Natural killer cell (primary cell): ENCODE measurements around the gene MTUS2. TPM values are rescaled to one million over a fixed set of nuclear protein-coding genes. Genes with fewer than 3 reads are reported as not detected.

Experiments
- ATAC-seq, 3 donors: fragments of 150-1000 bp in 2 of 3; fragments of 200-7000 bp in 1 of 3; cut with Tn5 transposase; 1 replicate in 1 of 3; 2 replicates in 2 of 3; pipeline ENCODE4 v1.10.0; 2021; ENCODE audit warnings: mild to moderate bottlenecking in 2 of 3, moderate library complexity in 2 of 3
- DNase-seq, 2 donors: peaks; one replicate each; pipeline versions ENCODE4 v3.0.0 to v3.0.0-alpha.2; 2013 to 2021; ENCODE audit warnings: mixed read lengths in 1 of 2
- H3K27ac ChIP-seq: one replicate; pipeline ENCODE4 v1.5.1; 2013; ENCODE audit warnings: mild to moderate bottlenecking, low read length
- H3K27me3 ChIP-seq: one replicate; pipeline ENCODE4 v1.6.1; 2013; ENCODE audit warnings: low read length; ENCODE audit not compliant: control insufficient read depth, insufficient read depth
- H3K36me3 ChIP-seq: one replicate; pipeline ENCODE4 v1.6.1; 2013; ENCODE audit warnings: low read length; ENCODE audit not compliant: control insufficient read depth, insufficient read depth
- H3K4me1 ChIP-seq: one replicate; pipeline ENCODE4 v1.6.1; 2013; ENCODE audit warnings: low read length; ENCODE audit not compliant: control insufficient read depth, insufficient read depth
- H3K4me3 ChIP-seq: one replicate; pipeline ENCODE4 v1.5.1; 2013; ENCODE audit warnings: low read length
- H3K9me3 ChIP-seq: one replicate; pipeline ENCODE4 v1.6.1; 2013; ENCODE audit warnings: low read length; ENCODE audit not compliant: control insufficient read depth, insufficient read depth
- H3K27ac Mint-ChIP-seq, 2 donors: one replicate each; pipeline ENCODE4 v1.8.0; 2022; ENCODE audit warnings: mild to moderate bottlenecking in 2 of 2, mixed read lengths in 2 of 2, moderate library complexity in 1 of 2
- H3K27me3 Mint-ChIP-seq, 2 donors: one replicate each; pipeline ENCODE4 v1.8.0; 2022; ENCODE audit warnings: low read depth in 2 of 2, mixed read lengths in 2 of 2
- H3K36me3 Mint-ChIP-seq: one replicate; pipeline ENCODE4 v1.8.0; 2022; ENCODE audit warnings: mixed read lengths
- H3K4me1 Mint-ChIP-seq, 2 donors: one replicate each; pipeline ENCODE4 v1.8.0; 2022; ENCODE audit warnings: mixed read lengths in 2 of 2
- H3K4me3 Mint-ChIP-seq: one replicate; pipeline ENCODE4 v1.8.0; 2022; ENCODE audit warnings: mild to moderate bottlenecking, moderate library complexity, mixed read lengths
- H3K9me3 Mint-ChIP-seq, 2 donors: one replicate each; pipeline ENCODE4 v1.8.0; 2022; ENCODE audit warnings: mixed read lengths in 2 of 2
- WGBS: methylation state at CpG from one replicate; pipeline ENCODE4 v1.1.7; 2013; ENCODE audit warnings: missing lambda C conversion rate; ENCODE audit not compliant: insufficient coverage; 5-methylcytosine and 5-hydroxymethylcytosine counted together
- intact Hi-C: fragments of 100-400 bp; cut with micrococcal nuclease; formaldehyde crosslinking; loops from one replicate; pipeline ENCODE4 v1.14.2; 2022
- total RNA-seq, 4 donors: library from RNA; stranded (reverse); fragments of 120-200 nt in 1 of 4; gene quantifications; one replicate each; pipeline versions ENCODE4 v1.2.3 to v1.2.4, GENCODE V29; 2013 to 2022
- TF ChIP-seq, protein P1 (sequence below): fragments of 200-600 bp; IDR thresholded peaks from one replicate; pipeline ENCODE4 v1.8.0; 2022; ENCODE audit warnings: antibody characterized with exemption

The MTUS2 gene
- total RNA-seq, 3 donors from 2014 or later (not counting 1 experiment from before 2014, with no cell fraction given): not detected

DNA sequence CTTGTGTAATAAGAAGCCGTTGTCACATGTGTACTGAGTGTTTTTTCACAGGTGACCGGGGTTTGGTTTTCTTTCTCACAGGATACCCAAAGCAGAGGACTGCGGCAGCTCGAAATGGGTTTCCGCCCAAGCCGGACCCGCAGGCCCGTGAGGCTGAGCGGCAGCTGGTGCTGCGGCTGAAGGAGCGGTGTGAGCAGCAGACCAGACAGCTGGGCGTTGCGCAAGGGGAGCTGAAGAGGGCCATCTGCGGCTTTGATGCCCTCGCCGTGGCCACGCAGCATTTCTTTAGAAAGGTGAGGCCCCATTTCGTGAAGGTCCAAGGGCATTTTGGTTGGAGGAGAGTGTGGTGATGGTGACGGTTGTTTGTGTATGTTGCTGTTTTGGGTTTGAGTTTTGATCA, 539.0 kb downstream of the MTUS2 start:
- TF ChIP-seq, protein P1, sequence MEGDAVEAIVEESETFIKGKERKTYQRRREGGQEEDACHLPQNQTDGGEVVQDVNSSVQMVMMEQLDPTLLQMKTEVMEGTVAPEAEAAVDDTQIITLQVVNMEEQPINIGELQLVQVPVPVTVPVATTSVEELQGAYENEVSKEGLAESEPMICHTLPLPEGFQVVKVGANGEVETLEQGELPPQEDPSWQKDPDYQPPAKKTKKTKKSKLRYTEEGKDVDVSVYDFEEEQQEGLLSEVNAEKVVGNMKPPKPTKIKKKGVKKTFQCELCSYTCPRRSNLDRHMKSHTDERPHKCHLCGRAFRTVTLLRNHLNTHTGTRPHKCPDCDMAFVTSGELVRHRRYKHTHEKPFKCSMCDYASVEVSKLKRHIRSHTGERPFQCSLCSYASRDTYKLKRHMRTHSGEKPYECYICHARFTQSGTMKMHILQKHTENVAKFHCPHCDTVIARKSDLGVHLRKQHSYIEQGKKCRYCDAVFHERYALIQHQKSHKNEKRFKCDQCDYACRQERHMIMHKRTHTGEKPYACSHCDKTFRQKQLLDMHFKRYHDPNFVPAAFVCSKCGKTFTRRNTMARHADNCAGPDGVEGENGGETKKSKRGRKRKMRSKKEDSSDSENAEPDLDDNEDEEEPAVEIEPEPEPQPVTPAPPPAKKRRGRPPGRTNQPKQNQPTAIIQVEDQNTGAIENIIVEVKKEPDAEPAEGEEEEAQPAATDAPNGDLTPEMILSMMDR: no peak
- H3K4me3 Mint-ChIP-seq: no peak overlapping the region
- intact Hi-C loops: no loop called here
- no peaks in the 10 kb centered on the region for H3K27me3 ChIP-seq
- WGBS: 93% methylated on average over 19 of the region's 19 CpGs
- no peaks in the 10 kb centered on the region for H3K9me3 Mint-ChIP-seq
- H3K4me3 ChIP-seq: no peak overlapping the region
- H3K36me3 Mint-ChIP-seq: no peaks in the 10 kb centered on the region
- peaks cover 0 to under 1% of the 10 kb centered on the region in 2 donors for H3K27me3 Mint-ChIP-seq
- H3K9me3 ChIP-seq: no peaks in the 10 kb centered on the region
- H3K4me1 Mint-ChIP-seq: no peaks in the 10 kb centered on the region
- ATAC-seq (no peak), DNase-seq (no peak)
- H3K4me1 ChIP-seq: peaks cover 3% of the 10 kb centered on the region
- no peak overlapping the region for H3K27ac Mint-ChIP-seq
- no peak overlapping the region for H3K27ac ChIP-seq
- H3K36me3 ChIP-seq: no peaks in the 10 kb centered on the region

DNA sequence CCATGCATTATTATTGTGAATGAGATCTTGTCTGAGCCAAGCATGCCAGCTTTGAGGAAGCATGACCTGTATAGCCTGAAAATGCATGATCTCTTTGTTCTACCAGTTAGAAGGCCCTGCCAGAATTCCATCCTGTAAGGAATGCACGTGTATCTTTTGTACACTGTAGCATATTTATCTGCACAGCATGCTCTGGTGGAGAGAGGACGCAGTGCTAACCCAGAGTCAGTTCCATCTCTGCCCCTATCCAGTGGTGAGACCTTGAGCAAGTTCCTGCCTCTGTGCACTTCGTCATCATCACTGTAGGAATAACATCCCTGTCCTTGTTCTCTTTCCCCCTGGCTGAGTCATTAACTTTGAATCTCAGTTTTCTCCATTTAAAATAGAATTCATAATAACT, 541.6 kb downstream of the MTUS2 start:
- H3K36me3 ChIP-seq: no peaks in the 10 kb centered on the region
- H3K27ac Mint-ChIP-seq: no peak overlapping the region
- H3K27me3 Mint-ChIP-seq: no peaks in the 10 kb centered on the region
- no peak overlapping the region for H3K4me3 ChIP-seq
- ATAC-seq: no peak
- no peaks in the 10 kb centered on the region for H3K9me3 Mint-ChIP-seq
- intact Hi-C loops: no loop called here
- no peaks in the 10 kb centered on the region for H3K27me3 ChIP-seq
- no peaks in the 10 kb centered on the region for H3K36me3 Mint-ChIP-seq
- H3K27ac ChIP-seq: no peak overlapping the region
- H3K9me3 ChIP-seq: no peaks in the 10 kb centered on the region
- no peak for DNase-seq
- no peaks in the 10 kb centered on the region for H3K4me1 Mint-ChIP-seq
- WGBS: 81% methylated on average over 3 of the region's 3 CpGs
- H3K4me3 Mint-ChIP-seq: no peak overlapping the region
- TF ChIP-seq, protein P1: no peak
- peaks cover 3% of the 10 kb centered on the region for H3K4me1 ChIP-seq

DNA sequence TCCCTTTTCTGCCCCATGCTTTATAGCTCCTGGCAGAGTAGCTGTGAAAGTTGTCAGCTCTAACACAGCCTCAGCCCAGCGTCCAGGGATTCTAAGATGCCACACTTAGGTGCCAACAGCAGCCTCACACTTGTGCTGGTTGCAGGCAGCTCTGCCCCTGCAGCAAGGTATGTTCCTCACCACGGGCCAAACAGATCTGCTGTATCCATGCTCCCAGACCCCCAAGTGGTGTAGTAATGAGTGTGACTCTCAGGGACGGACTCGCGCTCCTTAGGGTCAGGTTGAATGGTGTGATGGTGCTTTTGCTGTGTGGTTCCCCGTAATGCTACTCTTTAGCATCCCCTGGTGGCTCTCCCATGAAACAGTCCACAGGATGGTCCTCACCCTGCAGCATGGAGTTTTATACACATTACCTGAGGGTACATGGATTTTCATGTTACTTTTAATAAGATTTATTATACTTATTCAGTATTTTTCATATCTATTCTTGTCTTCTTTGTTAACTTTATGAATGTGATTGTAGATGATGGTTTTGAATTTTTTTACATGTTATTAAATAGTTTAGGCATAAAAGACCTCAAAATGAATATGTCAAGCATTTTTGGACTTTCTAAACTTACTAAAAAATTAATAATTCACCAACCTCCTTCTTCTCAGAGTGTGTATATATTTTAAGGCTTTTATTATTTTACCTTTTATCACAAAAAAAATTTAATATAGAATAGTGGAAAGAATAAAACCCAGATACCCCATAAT, 542.9 kb downstream of the MTUS2 start:
- H3K27ac Mint-ChIP-seq: no peak overlapping the region
- TF ChIP-seq, protein P1: peak; percentile 66
- WGBS: 16% methylated on average over 5 of the region's 6 CpGs
- intact Hi-C loops: no loop called here
- no peaks in the 10 kb centered on the region for H3K9me3 Mint-ChIP-seq
- H3K27me3 Mint-ChIP-seq: peaks cover 0 to 5% of the 10 kb centered on the region in 2 donors
- no peak overlapping the region for H3K4me3 ChIP-seq
- H3K36me3 Mint-ChIP-seq: no peaks in the 10 kb centered on the region
- H3K4me1 Mint-ChIP-seq: no peaks in the 10 kb centered on the region
- no peak overlapping the region for H3K27ac ChIP-seq
- H3K27me3 ChIP-seq: no peaks in the 10 kb centered on the region
- no peaks in the 10 kb centered on the region for H3K36me3 ChIP-seq
- H3K9me3 ChIP-seq: no peaks in the 10 kb centered on the region
- DNase-seq: peak in 1 of 2 donors; percentile 64
- no peak overlapping the region for H3K4me3 Mint-ChIP-seq
- ATAC-seq: peak; percentile 73 to 96 (median 76)
- peaks cover 3% of the 10 kb centered on the region for H3K4me1 ChIP-seq
